IPS-18c (cell line): ENCODE data around the gene FAM131A.

Experiments used
- H3K4me3 ChIP-seq: 2 replicates; pipeline ENCODE4 v1.7.0; 2013; ENCODE audit warnings: low read depth, mild to moderate bottlenecking, low read length, moderate library complexity; ENCODE audit not compliant: insufficient read depth
- H3K9me3 ChIP-seq: one replicate; pipeline ENCODE4 v1.6.1; 2013; ENCODE audit warnings: mild to moderate bottlenecking, low read length, moderate library complexity; ENCODE audit not compliant: control insufficient read depth, insufficient read depth

Gene FAM131A

DNA sequence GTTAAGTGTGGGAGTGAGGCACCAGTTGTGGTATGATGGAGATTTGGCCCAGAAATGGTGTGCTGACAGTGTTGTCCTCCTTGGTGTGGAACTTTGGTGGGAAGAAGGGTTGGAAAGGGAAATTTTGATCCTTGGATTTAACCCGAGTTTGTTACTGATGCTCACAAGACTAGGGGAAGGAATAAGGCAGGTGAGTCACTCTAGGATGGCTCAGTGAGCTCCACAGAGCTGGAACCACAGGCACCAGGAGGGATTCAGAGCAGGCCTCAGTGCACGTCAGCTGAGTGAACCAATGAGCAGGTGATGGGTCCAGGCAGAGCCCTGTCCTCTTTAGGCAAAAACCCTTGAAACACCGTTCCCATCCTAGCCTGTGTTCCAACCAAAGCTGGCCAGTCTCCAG lies 53.9 kb downstream of the FAM131A start:
- no peak overlapping the region for H3K4me3 ChIP-seq
- no peaks in the 10 kb centered on the region for H3K9me3 ChIP-seq

DNA sequence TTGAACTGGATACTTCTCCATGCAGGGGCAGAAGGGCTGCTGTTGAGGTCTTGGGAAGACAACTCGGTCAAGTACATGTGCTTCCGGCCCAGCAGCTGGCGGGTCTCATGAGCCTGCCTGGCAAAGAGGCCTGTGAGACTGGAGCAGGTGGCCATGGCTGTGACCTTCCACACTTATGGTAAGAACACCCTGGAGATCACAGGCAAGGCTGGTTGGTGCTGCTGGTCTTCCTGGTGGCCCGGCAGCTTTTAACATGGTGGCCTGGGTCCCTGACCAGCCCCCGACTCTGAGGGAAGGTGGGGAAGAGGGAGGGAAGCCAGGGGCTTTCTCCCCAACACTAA lies 57.9 kb downstream of the FAM131A start:
- no peak overlapping the region for H3K4me3 ChIP-seq
- H3K9me3 ChIP-seq, result no peaks in the 10 kb centered on the region
